Cardiac septum (tissue), 1 donor: ENCODE results near the gene NELFCD. TPM values are rescaled to one million over a fixed set of nuclear protein-coding genes. Genes with fewer than 3 reads are reported as not detected.
"Not testable (repeated sequence)": the region's sequence is repeated elsewhere in the genome, so short reads cannot be mapped to it uniquely, and the experiment has no call there.

Experiments
- DNase-seq: peaks from one replicate; pipeline ENCODE4 v3.0.0-alpha.2; 2020; ENCODE audit warnings: low spot score
- intact Hi-C: fragments of 100-400 bp; cut with DNase I; formaldehyde crosslinking; loops from one replicate; pipeline ENCODE4 v1.14.0; 2022
- total RNA-seq: library from RNA; stranded (reverse); fragmentation: NEBNext Ultra II Directional; extraction: Animal tissue kit (Norgen Biotek cat#: 25700); gene quantifications from one replicate; pipeline ENCODE4 v1.2.1, GENCODE V29; 2021
- donor health status: DM: no; HTN: no; CAD: no.

Gene NELFCD
- total RNA-seq, 1 donor from 2014 or later, result 34.7 TPM

GRCh38 chr20:58970146-58970545, 10.9 kb upstream of the NELFCD start:
- intact Hi-C loops, result no loop called here
- no peak for DNase-seq

GRCh38 chr20:58971429-58971828, 9.6 kb upstream of the NELFCD start:
- intact Hi-C loops, result no loop called here

GRCh38 chr20:58973179-58973578, 7.9 kb upstream of the NELFCD start:
- intact Hi-C loops, result no loop called here

More at GRCh38 chr20:58971429-58971828, 9.6 kb upstream of the NELFCD start:
- DNase-seq, result no peak

GRCh38 chr20:58973866-58974265, 7.2 kb upstream of the NELFCD start:
- DNase-seq, result no peak
- intact Hi-C loops, result no loop called here

More at GRCh38 chr20:58973179-58973578, 7.9 kb upstream of the NELFCD start:
- no peak for DNase-seq

- DNase-seq, result no peak
Measured at GRCh38 chr20:58975353-58975752, 5.7 kb upstream of the NELFCD start.

GRCh38 chr20:58976061-58976730, 4.9 kb upstream of the NELFCD start:
- no peak for DNase-seq
- intact Hi-C loops, result no loop called here

More at GRCh38 chr20:58975353-58975752, 5.7 kb upstream of the NELFCD start:
- intact Hi-C loops, result no loop called here

- intact Hi-C loops, result no loop called here
- no peak for DNase-seq
Measured at GRCh38 chr20:58978351-58979190, 2.5 kb upstream of the NELFCD start.

GRCh38 chr20:58981628-58982364, 740 bp downstream of the NELFCD start:
- DNase-seq, result no peak
- intact Hi-C loops, result loop anchor here (1.0 to 5.0 kb wide), 4 partner anchors 25 to 89 kb away; partner anchors contain the start of gene ATP5F1E

- no peak for DNase-seq
- intact Hi-C loops, result loop anchor here (5.0 kb wide), 2 partner anchors 50 to 75 kb away; partner anchors contain the start of gene ATP5F1E
Measured at GRCh38 chr20:58982406-58983114, 1.5 kb downstream of the NELFCD start.

- DNase-seq, result not testable (repeated sequence)
- intact Hi-C loops, result loop anchor here (5.0 kb wide), 2 partner anchors 49 to 76 kb away; partner anchors contain the start of gene ATP5F1E
Measured at GRCh38 chr20:58983115-58983468, 2.0 kb downstream of the NELFCD start.

GRCh38 chr20:58984691-58985090, 3.6 kb downstream of the NELFCD start:
- no peak for DNase-seq
- intact Hi-C loops, result loop anchor here (5.0 kb wide), 2 partner anchors 48 to 77 kb away; partner anchors contain the start of gene ATP5F1E

GRCh38 chr20:58985656-58986055, 4.6 kb downstream of the NELFCD start:
- intact Hi-C loops, result no loop called here
- no peak for DNase-seq

- no peak for DNase-seq
- intact Hi-C loops, result no loop called here
Measured at GRCh38 chr20:58986286-58986967, 5.4 kb downstream of the NELFCD start.

GRCh38 chr20:58986968-58987517, 6.0 kb downstream of the NELFCD start:
- intact Hi-C loops, result no loop called here
- DNase-seq, result peak; percentile 24

GRCh38 chr20:58987790-58988564, 6.9 kb downstream of the NELFCD start:
- peak; percentile 38 for DNase-seq
- intact Hi-C loops, result no loop called here

- intact Hi-C loops, result no loop called here
- DNase-seq, result peak; percentile 47
Measured at GRCh38 chr20:58988565-58988882, 7.5 kb downstream of the NELFCD start.

GRCh38 chr20:58989196-58989595, 8.1 kb downstream of the NELFCD start:
- intact Hi-C loops, result no loop called here
- peak; percentile 27 for DNase-seq
